HG03025 (cell line): ENCODE results near the gene ZYX.
"Not testable (repeated sequence)": the region's sequence is repeated elsewhere in the genome, so short reads cannot be mapped to it uniquely, and the experiment has no call there.

Experiments used
- ATAC-seq: cut with Tn5 transposase; IDR thresholded peaks from one replicate; pipeline ENCODE4 v1.9.1; 2021; ENCODE audit warnings: mild to moderate bottlenecking, moderate library complexity; ENCODE audit not compliant: unreplicated experiment, low FRiP score

The ZYX gene

DNA sequence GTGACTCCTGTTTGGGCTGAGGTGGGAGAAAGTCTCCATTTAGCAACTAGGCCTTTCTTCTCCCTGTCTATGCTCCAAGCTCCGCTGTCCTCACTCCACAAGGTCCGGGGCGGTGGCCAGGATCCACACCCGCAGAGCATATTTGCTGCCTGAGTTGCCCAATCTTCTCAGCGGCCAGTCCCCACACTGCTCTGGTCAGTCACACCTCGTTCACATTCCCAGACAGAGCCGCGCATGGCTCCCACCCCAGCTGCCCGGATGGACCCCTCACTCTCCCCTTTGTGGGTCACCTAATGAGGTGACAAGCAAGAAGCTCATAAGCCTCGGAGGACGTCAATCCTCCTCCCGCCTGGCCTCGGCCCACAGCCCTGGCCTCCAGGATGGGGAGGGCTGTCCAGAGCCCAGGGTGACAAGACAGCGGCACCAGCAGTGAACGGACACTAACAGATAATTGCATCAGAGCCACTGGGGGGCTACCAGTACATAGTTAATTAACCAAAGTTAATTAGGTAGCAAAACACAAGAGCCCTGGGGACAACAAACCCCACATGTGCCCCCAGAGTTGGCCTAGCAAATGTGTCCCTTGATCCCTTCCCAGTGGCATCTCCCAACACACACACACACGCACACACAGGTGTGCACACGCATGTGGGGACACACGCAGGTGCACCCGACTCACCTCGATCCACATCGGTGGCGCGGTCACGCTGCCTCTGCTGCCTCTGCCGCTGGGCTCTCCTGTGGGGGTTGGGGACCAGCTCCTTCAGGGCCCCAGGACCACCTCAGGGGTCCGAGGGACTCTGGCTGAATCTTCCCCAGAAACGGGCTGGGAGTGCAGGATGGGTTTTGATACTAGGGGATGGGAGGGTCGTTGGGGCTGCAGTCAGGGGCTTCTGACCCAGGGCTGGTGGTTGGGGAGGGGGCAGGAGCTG lies 15.7 kb downstream of the ZYX start:
- ATAC-seq, result no peak

- ATAC-seq, result no peak
Observed at GRCh38 chr7:143397710-143398530, 16.8 kb downstream of the ZYX start.

- no peak for ATAC-seq
Observed at GRCh38 chr7:143398616-143399015, 17.5 kb downstream of the ZYX start.

DNA sequence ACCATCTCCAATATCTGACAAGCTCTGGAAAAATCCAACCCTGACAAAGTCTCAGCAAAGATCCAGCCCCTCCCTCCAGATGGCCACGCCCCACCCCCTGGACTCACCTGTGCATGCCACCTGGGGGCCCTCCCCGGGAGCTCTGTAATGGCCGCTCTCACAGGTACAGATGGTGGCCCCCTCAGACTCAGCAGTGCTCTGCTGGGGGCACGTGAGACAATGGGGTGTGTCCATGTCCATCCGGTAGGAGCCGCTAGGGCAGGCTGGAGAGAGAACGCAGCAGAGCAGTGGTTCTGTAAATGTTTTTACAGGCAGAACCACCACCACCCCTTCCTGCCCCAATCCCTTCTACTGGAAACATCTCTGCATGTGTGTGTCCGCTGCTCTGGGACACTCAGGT lies 18.0 kb downstream of the ZYX start:
- no peak for ATAC-seq

DNA sequence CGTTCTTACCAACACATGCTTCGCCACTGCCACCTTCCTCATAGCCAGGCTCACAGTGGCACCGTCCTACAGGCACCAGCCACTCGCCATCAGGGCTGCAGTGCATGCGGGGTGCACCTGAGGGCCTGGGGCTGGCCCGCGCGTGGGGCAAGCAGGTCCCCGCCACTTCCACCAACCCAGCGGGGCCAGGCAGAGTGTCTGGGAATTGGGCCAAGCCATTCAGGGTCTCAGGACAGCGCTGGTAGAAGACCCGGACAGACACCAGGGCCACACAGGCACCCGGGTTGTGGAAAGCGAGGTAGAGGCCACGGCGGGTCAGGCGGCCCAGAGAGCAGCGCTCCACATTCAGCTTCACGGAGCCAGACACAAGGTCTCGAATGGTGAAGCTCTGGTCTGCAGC lies 18.5 kb downstream of the ZYX start:
- no peak for ATAC-seq

- no peak for ATAC-seq
Observed at GRCh38 chr7:143401265-143401664, 20.1 kb downstream of the ZYX start.

GRCh38 chr7:143402233-143402632 lies 21.1 kb downstream of the ZYX start:
- not testable (repeated sequence) for ATAC-seq

- no peak for ATAC-seq
Observed at GRCh38 chr7:143405173-143406001, 24.2 kb downstream of the ZYX start.

GRCh38 chr7:143406002-143406357 lies 24.8 kb downstream of the ZYX start:
- ATAC-seq, result no peak

DNA sequence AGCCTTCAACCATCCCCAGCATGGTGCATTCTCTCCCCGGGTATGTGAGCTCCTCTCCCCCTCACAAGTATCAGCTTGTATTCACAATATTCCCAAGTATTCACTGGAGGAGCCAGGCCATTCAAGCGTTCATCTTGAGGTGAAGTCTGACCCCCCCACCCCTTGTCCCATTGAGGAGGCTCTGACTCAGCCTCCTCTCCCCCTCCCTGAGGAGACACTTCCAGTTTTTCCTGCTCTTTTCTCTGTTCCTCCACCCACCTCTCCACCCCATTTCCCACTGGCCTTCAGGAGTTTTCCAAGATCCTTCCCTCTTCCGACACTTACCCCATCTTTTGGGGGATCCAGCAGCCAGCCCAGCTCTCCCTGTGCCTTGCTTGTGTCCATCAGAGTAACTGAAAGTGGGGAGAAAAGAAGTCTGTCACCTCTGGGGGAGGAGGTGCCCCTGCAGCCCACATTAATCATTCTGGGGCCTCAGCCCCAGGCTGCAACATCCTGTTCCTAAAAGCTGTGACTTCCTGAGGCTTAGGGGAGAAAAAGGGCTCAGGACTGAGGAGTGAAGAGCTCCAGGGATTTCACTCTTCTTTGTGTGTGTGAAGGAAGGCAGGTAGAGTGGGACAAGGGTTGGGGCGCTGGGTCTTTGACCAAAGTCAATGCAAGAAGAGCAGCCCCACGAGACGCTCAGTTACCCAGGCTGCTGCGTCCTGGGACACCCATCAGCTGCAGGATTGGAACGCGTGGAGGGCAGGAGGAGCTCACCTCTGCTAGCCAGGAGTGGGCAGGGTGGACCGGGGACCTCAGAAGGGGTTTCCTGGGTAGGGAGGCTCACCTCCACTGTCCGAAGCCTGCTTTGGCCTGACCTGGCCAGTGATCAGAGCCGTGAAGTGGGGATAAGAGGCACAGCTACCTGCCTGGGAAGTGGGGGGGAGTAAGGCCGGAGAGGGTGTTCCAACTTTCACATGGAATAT lies 26.4 kb downstream of the ZYX start:
- ATAC-seq, result no peak

GRCh38 chr7:143408252-143408685 lies 27.1 kb downstream of the ZYX start:
- ATAC-seq, result no peak

GRCh38 chr7:143408686-143409561 lies 27.8 kb downstream of the ZYX start, which contains the start of gene EPHA1:
TSS of gene EPHA1 (minus strand) at chr7:143408856. CDS start at chr7:143408805, 51 bp downstream.
- ATAC-seq, result no peak

- no peak for ATAC-seq
Observed at GRCh38 chr7:143410521-143411004, 29.4 kb downstream of the ZYX start.

GRCh38 chr7:143411976-143412708 lies 31.0 kb downstream of the ZYX start:
- ATAC-seq, result no peak

DNA sequence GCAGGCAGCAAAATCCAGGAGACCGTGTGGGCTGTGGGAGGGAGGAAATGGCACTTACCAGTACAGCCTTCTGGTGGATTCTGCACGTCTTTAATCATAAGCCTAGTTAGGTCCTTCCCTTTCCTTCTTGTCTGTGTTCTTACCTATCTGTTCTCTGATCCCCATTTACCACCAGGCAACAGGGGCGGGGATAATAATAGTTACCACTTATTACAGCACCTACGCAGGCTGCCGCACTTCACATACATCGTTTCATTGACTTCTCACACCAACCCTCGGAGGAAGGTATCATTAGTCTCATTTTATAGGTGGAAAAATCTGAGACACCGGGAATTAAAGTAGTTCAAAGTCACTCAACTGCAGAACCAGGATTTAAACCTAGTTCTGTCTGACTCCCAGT lies 32.0 kb downstream of the ZYX start:
- no peak for ATAC-seq

- not testable (repeated sequence) for ATAC-seq
Observed at GRCh38 chr7:143415209-143415608, 34.1 kb downstream of the ZYX start.

GRCh38 chr7:143415742-143416397 lies 34.7 kb downstream of the ZYX start:
- no peak for ATAC-seq
